ENCODE measurements around the gene XPO1. TPM values are rescaled to one million over a fixed set of nuclear protein-coding genes. Genes with fewer than 3 reads are reported as not detected.
A peak's percentile ranks its signal among the peaks of the same experiment; 100 is the strongest.
"Not testable (repeated sequence)": the region's sequence is repeated elsewhere in the genome, so short reads cannot be mapped to it uniquely, and the experiment has no call there.

XPO1 gene, protein sequence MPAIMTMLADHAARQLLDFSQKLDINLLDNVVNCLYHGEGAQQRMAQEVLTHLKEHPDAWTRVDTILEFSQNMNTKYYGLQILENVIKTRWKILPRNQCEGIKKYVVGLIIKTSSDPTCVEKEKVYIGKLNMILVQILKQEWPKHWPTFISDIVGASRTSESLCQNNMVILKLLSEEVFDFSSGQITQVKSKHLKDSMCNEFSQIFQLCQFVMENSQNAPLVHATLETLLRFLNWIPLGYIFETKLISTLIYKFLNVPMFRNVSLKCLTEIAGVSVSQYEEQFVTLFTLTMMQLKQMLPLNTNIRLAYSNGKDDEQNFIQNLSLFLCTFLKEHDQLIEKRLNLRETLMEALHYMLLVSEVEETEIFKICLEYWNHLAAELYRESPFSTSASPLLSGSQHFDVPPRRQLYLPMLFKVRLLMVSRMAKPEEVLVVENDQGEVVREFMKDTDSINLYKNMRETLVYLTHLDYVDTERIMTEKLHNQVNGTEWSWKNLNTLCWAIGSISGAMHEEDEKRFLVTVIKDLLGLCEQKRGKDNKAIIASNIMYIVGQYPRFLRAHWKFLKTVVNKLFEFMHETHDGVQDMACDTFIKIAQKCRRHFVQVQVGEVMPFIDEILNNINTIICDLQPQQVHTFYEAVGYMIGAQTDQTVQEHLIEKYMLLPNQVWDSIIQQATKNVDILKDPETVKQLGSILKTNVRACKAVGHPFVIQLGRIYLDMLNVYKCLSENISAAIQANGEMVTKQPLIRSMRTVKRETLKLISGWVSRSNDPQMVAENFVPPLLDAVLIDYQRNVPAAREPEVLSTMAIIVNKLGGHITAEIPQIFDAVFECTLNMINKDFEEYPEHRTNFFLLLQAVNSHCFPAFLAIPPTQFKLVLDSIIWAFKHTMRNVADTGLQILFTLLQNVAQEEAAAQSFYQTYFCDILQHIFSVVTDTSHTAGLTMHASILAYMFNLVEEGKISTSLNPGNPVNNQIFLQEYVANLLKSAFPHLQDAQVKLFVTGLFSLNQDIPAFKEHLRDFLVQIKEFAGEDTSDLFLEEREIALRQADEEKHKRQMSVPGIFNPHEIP (N-terminal part only)
- 100 to 1,000 TPM in 1 of 4 donors, 10 to 100 TPM in 3; 60.3 to 130 (median 78.0) TPM for total RNA-seq

DNA sequence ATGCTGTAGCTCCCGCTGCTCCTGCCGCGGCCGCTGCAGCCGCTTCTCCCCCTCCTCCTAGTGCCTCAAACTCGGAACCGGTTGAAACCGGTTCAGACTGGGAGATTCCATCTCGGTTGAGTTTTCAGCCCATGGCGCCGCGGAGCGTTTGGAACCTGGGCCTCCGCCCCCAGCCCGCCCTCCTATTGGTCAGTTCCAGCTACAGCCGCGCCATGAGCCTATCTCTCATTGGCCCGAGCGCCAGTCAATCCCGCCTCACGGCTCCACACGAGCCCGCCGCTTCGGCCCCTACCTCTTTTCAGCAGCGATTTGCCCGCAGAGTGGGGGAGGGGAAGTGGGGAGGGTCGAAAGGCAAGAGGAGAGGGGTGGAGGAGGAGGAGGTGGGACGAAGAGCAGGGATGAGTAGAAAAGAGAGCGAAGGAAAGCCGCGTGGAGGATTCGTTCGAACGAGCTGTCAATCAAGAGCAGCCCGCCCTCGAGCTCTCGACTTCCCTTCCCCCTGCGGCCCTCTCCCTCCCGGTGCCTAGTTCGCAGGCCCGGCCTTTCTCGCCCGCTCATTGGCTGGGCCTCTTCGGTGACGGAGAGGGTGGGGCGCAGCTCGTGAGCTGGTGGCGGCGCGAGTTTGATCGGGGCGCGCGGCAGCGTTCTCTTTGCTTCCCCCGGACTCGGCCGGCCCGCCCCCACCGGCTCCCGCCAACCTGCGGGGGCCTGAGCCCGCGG lies at the start of gene XPO1:
XPO1 (minus strand) TSS at position 157 of the 720 bp plus-strand sequence. CDS start 4,459 bp downstream, outside the sequence.
- no peaks in the 10 kb centered on the region for H3K36me3 ChIP-seq
- no peaks in the 10 kb centered on the region for H3K9me3 ChIP-seq
- 0% methylated on average over 59 of the region's 65 CpGs; no CpG with 5 or more reads in 1 of the 2 donors for WGBS, 2 donors (ENCODE audit: low coverage in 1 of 2)
- intact Hi-C loops (cut with DNase I; ENCODE audit: low total_unique reads), result loop anchor here (5.0 kb wide), 1 partner anchor 66 kb away; the partner anchor contains the start of gene USP34
- TF ChIP-seq CTCF (IDR thresholded peaks at IDR 0.05) (no peak), EP300 (IDR thresholded peaks at IDR 0.05; ENCODE audit: low read depth) (peak; percentile 75), POLR2A (IDR thresholded peaks at IDR 0.05) (peak; percentile 92), POLR2AphosphoS5 (IDR thresholded peaks at IDR 0.05) (peak; percentile 96 to 98 (median 97))
- in situ Hi-C loops (cut with MboI; ENCODE audit: low pct_ligation_motif_present in 1 of 4, low pct_unique_long_range_greater_than_20kb in 1 of 4, low sequenced_read_pairs in 3 of 4), result loop anchor here in 1 of 4 donors (25.0 kb wide), 1 partner anchor 324 kb away; the partner anchor contains the start of gene FAM161A
- peak; percentile 99 for DNase-seq
- H3K27ac ChIP-seq, result peak within 1 kb of the TSS; percentile 94 to 98 (median 97)
- peaks cover 15 to 32% (median 18%) of the 10 kb centered on the region in 4 donors for H3K4me1 ChIP-seq
- H3K27me3 ChIP-seq, result no peaks in the 10 kb centered on the region
- H3K4me3 ChIP-seq, result peak within 1 kb of the TSS; percentile 56 to 93 (median 82)

- H3K27me3 ChIP-seq; H3K27ac ChIP-seq; intact Hi-C loops (cut with DNase I; ENCODE audit: low total_unique reads); H3K36me3 ChIP-seq; H3K4me1 ChIP-seq; DNase-seq; H3K4me3 ChIP-seq; H3K9me3 ChIP-seq; in situ Hi-C loops (cut with MboI; ENCODE audit: low pct_ligation_motif_present in 1 of 4, low pct_unique_long_range_greater_than_20kb in 1 of 4, low sequenced_read_pairs in 3 of 4): not testable (repeated sequence)
- 93 to 100% methylated on average over 5 of the region's 5 CpGs for WGBS, 2 donors (ENCODE audit: low coverage in 1 of 2)
These were observed 48.8 kb upstream of the XPO1 start for GRCh38 chr2:61586928-61587327.

- Histone ChIP-seq H3K4me3 (no peak overlapping the region), H3K4me1 (no peaks in the 10 kb centered on the region), H3K27ac (no peak overlapping the region), H3K9me3 (no peaks in the 10 kb centered on the region), H3K27me3 (no peaks in the 10 kb centered on the region), H3K36me3 (no peaks in the 10 kb centered on the region)
- 45 to 59% methylated on average over 3 of the region's 3 CpGs for WGBS, 2 donors (ENCODE audit: low coverage in 1 of 2)
- DNase-seq, result no peak
- in situ Hi-C loops (cut with MboI; ENCODE audit: low pct_ligation_motif_present in 1 of 4, low pct_unique_long_range_greater_than_20kb in 1 of 4, low sequenced_read_pairs in 3 of 4), result no loop called here
- TF ChIP-seq POLR2AphosphoS5 (IDR thresholded peaks at IDR 0.05) (no peak), CTCF (IDR thresholded peaks at IDR 0.05) (no peak), EP300 (IDR thresholded peaks at IDR 0.05; ENCODE audit: low read depth) (no peak), POLR2A (IDR thresholded peaks at IDR 0.05) (no peak)
- intact Hi-C loops (cut with DNase I; ENCODE audit: low total_unique reads), result no loop called here
These were observed 47.2 kb upstream of the XPO1 start for GRCh38 chr2:61585383-61585782.

- DNase-seq; intact Hi-C loops (cut with DNase I; ENCODE audit: low total_unique reads); H3K27ac ChIP-seq; H3K27me3 ChIP-seq; H3K4me1 ChIP-seq; H3K4me3 ChIP-seq; H3K36me3 ChIP-seq; H3K9me3 ChIP-seq; in situ Hi-C loops (cut with MboI; ENCODE audit: low pct_ligation_motif_present in 1 of 4, low pct_unique_long_range_greater_than_20kb in 1 of 4, low sequenced_read_pairs in 3 of 4): not testable (repeated sequence)
- 93 to 95% methylated on average over 3 to 9 of the region's 9 CpGs for WGBS, 2 donors (ENCODE audit: low coverage in 1 of 2)
These were observed 46.2 kb upstream of the XPO1 start for GRCh38 chr2:61584368-61584767.

Data from transverse colon (tissue), 4 donors.